ENCODE measurements around the gene TIMP2. TPM values are rescaled to one million over a fixed set of nuclear protein-coding genes. Genes with fewer than 3 reads are reported as not detected.
A peak's percentile ranks its signal among the peaks of the same experiment; 100 is the strongest.
"Not testable (repeated sequence)": the region's sequence is repeated elsewhere in the genome, so short reads cannot be mapped to it uniquely, and the experiment has no call there.

The TIMP2 gene
- 65.6 and 66.9 TPM in 2 replicates for total RNA-seq (2014; rRNA removed; shearing (Covaris generic))

- Histone ChIP-seq H3K36me3 (peaks cover 3% of the 10 kb centered on the region; the same call in 1 of the 2 replicates), H3K9me3 (replicated peaks) (no peaks in the 10 kb centered on the region), H3K27ac (peak within 1 kb of the TSS; percentile 82), H3K4me3 (peak within 1 kb of the TSS; percentile 69), H3K27me3 (no peaks in the 10 kb centered on the region; the same call in 1 of the 2 replicates), H3K4me1 (peaks cover 13% of the 10 kb centered on the region; the same call in 1 of the 2 replicates)
- peak; percentile 95 to 96 for DNase-seq
These were observed at the start of gene TIMP2 for GRCh38 chr17:78925234-78925633. Gene TIMP2, minus strand, starts transcription at chr17:78925387. Its CDS starts 299 bp downstream, at chr17:78925088.

- H3K4me3 ChIP-seq = no peak overlapping the region
- DNase-seq = no peak
- H3K36me3 ChIP-seq = no peaks in the 10 kb centered on the region
- H3K27ac ChIP-seq = no peak overlapping the region
- H3K27me3 ChIP-seq = no peaks in the 10 kb centered on the region
- no peaks in the 10 kb centered on the region for H3K9me3 ChIP-seq (replicated peaks)
- H3K4me1 ChIP-seq = peaks cover 21% of the 10 kb centered on the region
These were observed 48.8 kb upstream of the TIMP2 start for GRCh38 chr17:78973792-78974520.

- no peaks in the 10 kb centered on the region for H3K9me3 ChIP-seq (replicated peaks)
- H3K36me3 ChIP-seq = no peaks in the 10 kb centered on the region
- H3K27ac ChIP-seq = no peak overlapping the region
- peaks cover 21% of the 10 kb centered on the region for H3K4me1 ChIP-seq
- peak; percentile 56 to 69 for DNase-seq
- no peaks in the 10 kb centered on the region for H3K27me3 ChIP-seq
- H3K4me3 ChIP-seq = no peak overlapping the region
These were observed 48.0 kb upstream of the TIMP2 start for GRCh38 chr17:78973196-78973595.

- peaks cover 21% of the 10 kb centered on the region for H3K4me1 ChIP-seq
- no peak overlapping the region for H3K4me3 ChIP-seq
- H3K27me3 ChIP-seq = no peaks in the 10 kb centered on the region
- H3K36me3 ChIP-seq = no peaks in the 10 kb centered on the region
- H3K27ac ChIP-seq = no peak overlapping the region
- no peak for DNase-seq
- no peaks in the 10 kb centered on the region for H3K9me3 ChIP-seq (replicated peaks)
These were observed 47.4 kb upstream of the TIMP2 start for GRCh38 chr17:78972507-78973105.

- peaks cover 28% of the 10 kb centered on the region for H3K4me1 ChIP-seq
- H3K27me3 ChIP-seq = no peaks in the 10 kb centered on the region
- H3K27ac ChIP-seq = no peak overlapping the region
- no peaks in the 10 kb centered on the region for H3K9me3 ChIP-seq (replicated peaks)
- no peaks in the 10 kb centered on the region for H3K36me3 ChIP-seq
- no peak overlapping the region for H3K4me3 ChIP-seq
- no peak for DNase-seq
These were observed 46.7 kb upstream of the TIMP2 start for GRCh38 chr17:78971756-78972506.

GRCh38 chr17:78970834-78971755, 45.9 kb upstream of the TIMP2 start:
- Histone ChIP-seq H3K27ac (no peak overlapping the region), H3K4me3 (no peak overlapping the region), H3K4me1 (peaks cover 32% of the 10 kb centered on the region), H3K9me3 (replicated peaks) (no peaks in the 10 kb centered on the region), H3K36me3 (no peaks in the 10 kb centered on the region), H3K27me3 (no peaks in the 10 kb centered on the region)
- peak; percentile 84 to 94 for DNase-seq

- Histone ChIP-seq H3K27ac (no peak overlapping the region), H3K4me1 (peaks cover 27% of the 10 kb centered on the region), H3K9me3 (replicated peaks) (no peaks in the 10 kb centered on the region), H3K27me3 (no peaks in the 10 kb centered on the region), H3K36me3 (no peaks in the 10 kb centered on the region), H3K4me3 (no peak overlapping the region)
- no peak for DNase-seq
These were observed 44.7 kb upstream of the TIMP2 start for GRCh38 chr17:78969865-78970264.

GRCh38 chr17:78967782-78968362, 42.7 kb upstream of the TIMP2 start:
- DNase-seq = no peak
- Histone ChIP-seq H3K4me1 (peaks cover 11% of the 10 kb centered on the region; the same call in 1 of the 2 replicates), H3K4me3 (no peak overlapping the region), H3K36me3 (no peaks in the 10 kb centered on the region), H3K27me3 (no peaks in the 10 kb centered on the region), H3K27ac (no peak overlapping the region), H3K9me3 (replicated peaks) (no peaks in the 10 kb centered on the region)

GRCh38 chr17:78966910-78967600, 41.9 kb upstream of the TIMP2 start:
- Histone ChIP-seq H3K4me1 (peaks cover 18% of the 10 kb centered on the region; the same call in 1 of the 2 replicates), H3K27ac (peak overlapping the region; percentile 9; the same call in 1 of the 2 replicates), H3K4me3 (no peak overlapping the region), H3K27me3 (no peaks in the 10 kb centered on the region), H3K36me3 (no peaks in the 10 kb centered on the region), H3K9me3 (replicated peaks) (no peaks in the 10 kb centered on the region)
- DNase-seq = peak; percentile 79 to 80

- no peaks in the 10 kb centered on the region for H3K36me3 ChIP-seq
- peak overlapping the region; percentile 9; the same call in 1 of the 2 replicates for H3K27ac ChIP-seq
These were observed 41.1 kb upstream of the TIMP2 start for GRCh38 chr17:78966123-78966813.

GRCh38 chr17:78965491-78965924, 40.3 kb upstream of the TIMP2 start:
- Histone ChIP-seq H3K9me3 (replicated peaks) (no peaks in the 10 kb centered on the region), H3K27ac (no peak overlapping the region), H3K4me1 (peaks cover 18% of the 10 kb centered on the region; the same call in 1 of the 2 replicates), H3K4me3 (no peak overlapping the region), H3K27me3 (no peaks in the 10 kb centered on the region), H3K36me3 (no peaks in the 10 kb centered on the region)
- no peak for DNase-seq

More at GRCh38 chr17:78966123-78966813, 41.1 kb upstream of the TIMP2 start:
- H3K4me1 ChIP-seq = peaks cover 18% of the 10 kb centered on the region; the same call in 1 of the 2 replicates
- no peaks in the 10 kb centered on the region for H3K27me3 ChIP-seq
- H3K9me3 ChIP-seq (replicated peaks) = no peaks in the 10 kb centered on the region
- no peak overlapping the region for H3K4me3 ChIP-seq
- DNase-seq = no peak

- Histone ChIP-seq H3K27ac (no peak overlapping the region), H3K4me1 (peaks cover 18% of the 10 kb centered on the region; the same call in 1 of the 2 replicates), H3K27me3 (no peaks in the 10 kb centered on the region), H3K36me3 (no peaks in the 10 kb centered on the region), H3K4me3 (no peak overlapping the region), H3K9me3 (replicated peaks) (no peaks in the 10 kb centered on the region)
- no peak for DNase-seq
These were observed 38.2 kb upstream of the TIMP2 start for GRCh38 chr17:78963378-78963777.

GRCh38 chr17:78962984-78963348, 37.8 kb upstream of the TIMP2 start:
- DNase-seq = not testable (repeated sequence)

More at GRCh38 chr17:78962984-78963348, 37.8 kb upstream of the TIMP2 start:
- not testable (repeated sequence) for H3K4me3 ChIP-seq; H3K9me3 ChIP-seq (replicated peaks); H3K36me3 ChIP-seq; H3K27ac ChIP-seq; H3K27me3 ChIP-seq
- H3K4me1 ChIP-seq = peaks cover 18% of the 10 kb centered on the region; the same call in 1 of the 2 replicates
